Measurements from ENCODE around the gene CDH6. TPM values are rescaled to one million over a fixed set of nuclear protein-coding genes. Genes with fewer than 3 reads are reported as not detected.
A peak's percentile ranks its signal among the peaks of the same experiment; 100 is the strongest.

Gene CDH6
- total and polyA plus RNA-seq, 2 experiments from 2014 or later = 0.77 TPM; not detected in 1

DNA sequence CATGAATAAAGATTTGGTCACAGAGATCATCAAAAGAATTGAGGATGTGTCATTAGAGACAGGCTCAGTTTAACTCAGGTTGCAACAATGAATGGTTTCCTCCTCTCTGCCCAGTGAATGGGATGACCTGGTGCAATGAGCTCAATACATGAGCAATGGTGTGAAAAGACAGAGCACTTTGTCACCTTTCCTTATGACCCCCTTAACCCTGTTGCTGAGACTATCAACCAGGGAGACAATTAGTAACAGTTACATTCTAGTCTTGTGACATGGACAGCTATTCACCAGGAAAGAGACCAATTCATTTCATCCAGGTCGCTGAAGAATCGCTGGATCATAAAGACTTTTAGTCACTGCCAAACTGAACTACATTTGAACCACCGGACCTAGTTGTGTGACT lies 19.9 kb upstream of the CDH6 start:
- no peak overlapping the region for H3K27ac ChIP-seq
- H3K9me3 ChIP-seq (ENCODE audit: low read depth) = no peaks in the 10 kb centered on the region
- H3K27me3 ChIP-seq = no peaks in the 10 kb centered on the region
- no peaks in the 10 kb centered on the region for H3K4me1 ChIP-seq (ENCODE audit: low read depth)
- no peak for TF ChIP-seq CTCF (IDR thresholded peaks at IDR 0.05; ENCODE audit: low read depth, low read length)
- DNase-seq (ENCODE audit: low read depth in 1 of 2, low spot score in 1 of 2) = no peak
- no peak overlapping the region for H3K4me3 ChIP-seq
- no peaks in the 10 kb centered on the region for H3K36me3 ChIP-seq

DNA sequence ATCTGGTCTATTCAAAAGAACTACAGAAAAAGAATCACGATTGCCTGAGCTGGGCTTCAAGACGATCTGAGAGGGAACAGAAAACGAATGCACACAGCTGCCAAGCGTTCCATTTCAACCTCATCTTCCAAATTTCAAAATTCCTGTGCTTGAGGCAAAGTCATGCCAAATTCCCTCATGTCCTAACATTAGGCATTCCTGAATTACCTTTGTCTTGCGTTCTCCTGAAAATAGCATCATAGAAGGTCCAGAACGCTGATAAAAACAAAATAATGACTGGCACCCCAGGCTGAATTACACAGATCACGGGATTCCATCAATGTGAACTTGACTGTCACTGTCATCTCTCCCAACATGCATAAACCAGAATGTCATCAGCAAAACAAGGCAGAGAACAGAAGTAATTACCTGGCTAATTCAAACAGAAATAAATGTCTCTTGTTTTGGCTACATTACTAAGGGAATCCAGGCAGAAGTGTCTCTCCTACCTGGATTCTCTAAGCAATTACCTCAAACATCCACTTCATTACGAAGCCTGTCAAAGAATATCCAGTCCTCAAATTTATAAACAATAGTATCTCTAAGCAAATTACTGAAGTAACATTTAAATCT lies 12.0 kb upstream of the CDH6 start:
- H3K9me3 ChIP-seq (ENCODE audit: low read depth) = no peaks in the 10 kb centered on the region
- no peak overlapping the region for H3K27ac ChIP-seq
- H3K27me3 ChIP-seq = no peaks in the 10 kb centered on the region
- no peaks in the 10 kb centered on the region for H3K36me3 ChIP-seq
- H3K4me1 ChIP-seq (ENCODE audit: low read depth) = no peaks in the 10 kb centered on the region
- no peak overlapping the region for H3K4me3 ChIP-seq
- DNase-seq (ENCODE audit: low read depth in 1 of 2, low spot score in 1 of 2) = no peak
- no peak for TF ChIP-seq CTCF (IDR thresholded peaks at IDR 0.05; ENCODE audit: low read depth, low read length)

DNA sequence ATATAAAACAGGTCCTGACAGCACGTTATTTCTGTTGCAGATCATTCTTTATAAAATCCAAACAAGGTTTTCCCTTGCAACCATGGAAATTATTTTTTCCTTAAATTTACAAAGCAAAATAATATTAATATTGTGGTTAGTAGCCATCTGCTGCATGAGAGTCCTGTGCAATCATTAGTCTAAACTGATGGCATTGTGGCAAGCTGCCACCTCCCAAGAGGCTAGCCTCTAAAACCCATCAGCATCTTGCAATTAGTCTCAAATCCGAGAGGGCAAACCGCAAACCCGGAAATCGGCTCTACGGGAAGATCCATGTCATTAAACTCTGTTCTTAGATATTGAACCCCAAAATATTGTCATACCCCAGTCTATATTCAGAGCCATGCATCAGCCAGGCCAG lies 11.3 kb upstream of the CDH6 start:
- H3K4me1 ChIP-seq (ENCODE audit: low read depth) = no peaks in the 10 kb centered on the region
- H3K9me3 ChIP-seq (ENCODE audit: low read depth) = no peaks in the 10 kb centered on the region
- no peak overlapping the region for H3K4me3 ChIP-seq
- DNase-seq (ENCODE audit: low read depth in 1 of 2, low spot score in 1 of 2) = no peak
- no peak overlapping the region for H3K27ac ChIP-seq
- H3K36me3 ChIP-seq = no peaks in the 10 kb centered on the region
- TF ChIP-seq CTCF (IDR thresholded peaks at IDR 0.05; ENCODE audit: low read depth, low read length) = no peak
- no peaks in the 10 kb centered on the region for H3K27me3 ChIP-seq

- H3K27ac ChIP-seq = no peak overlapping the region
- no peaks in the 10 kb centered on the region for H3K36me3 ChIP-seq
- no peaks in the 10 kb centered on the region for H3K4me1 ChIP-seq (ENCODE audit: low read depth)
- H3K9me3 ChIP-seq (ENCODE audit: low read depth) = no peaks in the 10 kb centered on the region
- TF ChIP-seq CTCF (IDR thresholded peaks at IDR 0.05; ENCODE audit: low read depth, low read length) = no peak
- DNase-seq (ENCODE audit: low read depth in 1 of 2, low spot score in 1 of 2) = no peak
- H3K4me3 ChIP-seq = no peak overlapping the region
- peaks cover under 1% of the 10 kb centered on the region for H3K27me3 ChIP-seq
Observed at GRCh38 chr5:31185951-31186350, 7.5 kb upstream of the CDH6 start.

GRCh38 chr5:31186672-31187267 lies 6.7 kb upstream of the CDH6 start:
- no peaks in the 10 kb centered on the region for H3K36me3 ChIP-seq
- no peaks in the 10 kb centered on the region for H3K9me3 ChIP-seq (ENCODE audit: low read depth)
- H3K4me3 ChIP-seq = no peak overlapping the region
- peaks cover 9% of the 10 kb centered on the region for H3K27me3 ChIP-seq
- TF ChIP-seq CTCF (IDR thresholded peaks at IDR 0.05; ENCODE audit: low read depth, low read length) = peak; percentile 78
- DNase-seq (ENCODE audit: low read depth in 1 of 2, low spot score in 1 of 2) = peak; percentile 59 to 61
- no peaks in the 10 kb centered on the region for H3K4me1 ChIP-seq (ENCODE audit: low read depth)
- no peak overlapping the region for H3K27ac ChIP-seq
